ENCODE data around the gene ARFGAP3.
"Not testable (repeated sequence)": the region's sequence is repeated elsewhere in the genome, so short reads cannot be mapped to it uniquely, and the experiment has no call there.

The ARFGAP3 gene

DNA sequence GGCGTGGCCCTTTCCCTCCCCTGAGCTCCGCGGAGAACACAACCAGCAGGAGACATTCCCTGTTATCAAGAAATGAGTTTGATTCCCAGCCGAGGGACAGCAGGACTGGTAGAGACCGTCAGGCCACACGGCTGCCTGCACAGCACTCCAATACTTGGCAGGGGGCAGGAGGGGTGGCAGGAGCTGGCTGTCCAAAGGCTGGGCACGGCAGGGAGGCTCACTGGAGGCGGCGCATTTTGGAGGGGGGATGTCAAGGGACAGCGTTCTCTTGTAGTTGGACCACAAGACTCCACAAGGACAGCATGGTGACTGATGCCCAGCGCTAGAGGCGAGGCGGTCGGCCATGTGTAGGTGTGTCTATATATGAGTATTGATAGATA lies 69.7 kb downstream of the ARFGAP3 start:
- no peaks in the 10 kb centered on the region for H3K4me1 ChIP-seq (ENCODE audit: insufficient read depth, low read length)
- no peak for ATAC-seq (ENCODE audit: insufficient read depth, low read depth)
- DNase-seq: no peak
- no peaks in the 10 kb centered on the region for H3K9me3 ChIP-seq (ENCODE audit: insufficient read depth, low read length, severe bottlenecking)
- no peak overlapping the region for H3K4me2 ChIP-seq (ENCODE audit: insufficient read depth, low read length)
- H3K36me3 ChIP-seq (ENCODE audit: insufficient read depth, low read length): no peaks in the 10 kb centered on the region
- no peaks in the 10 kb centered on the region for H3K27me3 ChIP-seq (ENCODE audit: insufficient read depth, low read length, poor library complexity)
- no peak overlapping the region for H3K9ac ChIP-seq (ENCODE audit: low read depth, low read length)
- TF ChIP-seq, protein P1, sequence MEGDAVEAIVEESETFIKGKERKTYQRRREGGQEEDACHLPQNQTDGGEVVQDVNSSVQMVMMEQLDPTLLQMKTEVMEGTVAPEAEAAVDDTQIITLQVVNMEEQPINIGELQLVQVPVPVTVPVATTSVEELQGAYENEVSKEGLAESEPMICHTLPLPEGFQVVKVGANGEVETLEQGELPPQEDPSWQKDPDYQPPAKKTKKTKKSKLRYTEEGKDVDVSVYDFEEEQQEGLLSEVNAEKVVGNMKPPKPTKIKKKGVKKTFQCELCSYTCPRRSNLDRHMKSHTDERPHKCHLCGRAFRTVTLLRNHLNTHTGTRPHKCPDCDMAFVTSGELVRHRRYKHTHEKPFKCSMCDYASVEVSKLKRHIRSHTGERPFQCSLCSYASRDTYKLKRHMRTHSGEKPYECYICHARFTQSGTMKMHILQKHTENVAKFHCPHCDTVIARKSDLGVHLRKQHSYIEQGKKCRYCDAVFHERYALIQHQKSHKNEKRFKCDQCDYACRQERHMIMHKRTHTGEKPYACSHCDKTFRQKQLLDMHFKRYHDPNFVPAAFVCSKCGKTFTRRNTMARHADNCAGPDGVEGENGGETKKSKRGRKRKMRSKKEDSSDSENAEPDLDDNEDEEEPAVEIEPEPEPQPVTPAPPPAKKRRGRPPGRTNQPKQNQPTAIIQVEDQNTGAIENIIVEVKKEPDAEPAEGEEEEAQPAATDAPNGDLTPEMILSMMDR (IDR thresholded peaks at IDR 0.05; ENCODE audit: borderline replicate concordance, extremely low read depth, low read length, poor library complexity, severe bottlenecking): no peak
- no peak for TF ChIP-seq EZH2 (IDR thresholded peaks at IDR 0.05; ENCODE audit: borderline replicate concordance, low read depth, low read length, severe bottlenecking)
- H3K79me2 ChIP-seq (ENCODE audit: insufficient read depth, low read length): no peaks in the 10 kb centered on the region
- H2AFZ ChIP-seq (ENCODE audit: low read depth, low read length): no peak overlapping the region
- H3K4me3 ChIP-seq (ENCODE audit: low read depth in 1 of 2, low read length in 2 of 2): no peak overlapping the region
- H3K27ac ChIP-seq (ENCODE audit: low read length): no peak overlapping the region
- H4K20me1 ChIP-seq (ENCODE audit: insufficient read depth, low read length): peaks cover 4% of the 10 kb centered on the region; the same call in 1 of the 2 replicates

DNA sequence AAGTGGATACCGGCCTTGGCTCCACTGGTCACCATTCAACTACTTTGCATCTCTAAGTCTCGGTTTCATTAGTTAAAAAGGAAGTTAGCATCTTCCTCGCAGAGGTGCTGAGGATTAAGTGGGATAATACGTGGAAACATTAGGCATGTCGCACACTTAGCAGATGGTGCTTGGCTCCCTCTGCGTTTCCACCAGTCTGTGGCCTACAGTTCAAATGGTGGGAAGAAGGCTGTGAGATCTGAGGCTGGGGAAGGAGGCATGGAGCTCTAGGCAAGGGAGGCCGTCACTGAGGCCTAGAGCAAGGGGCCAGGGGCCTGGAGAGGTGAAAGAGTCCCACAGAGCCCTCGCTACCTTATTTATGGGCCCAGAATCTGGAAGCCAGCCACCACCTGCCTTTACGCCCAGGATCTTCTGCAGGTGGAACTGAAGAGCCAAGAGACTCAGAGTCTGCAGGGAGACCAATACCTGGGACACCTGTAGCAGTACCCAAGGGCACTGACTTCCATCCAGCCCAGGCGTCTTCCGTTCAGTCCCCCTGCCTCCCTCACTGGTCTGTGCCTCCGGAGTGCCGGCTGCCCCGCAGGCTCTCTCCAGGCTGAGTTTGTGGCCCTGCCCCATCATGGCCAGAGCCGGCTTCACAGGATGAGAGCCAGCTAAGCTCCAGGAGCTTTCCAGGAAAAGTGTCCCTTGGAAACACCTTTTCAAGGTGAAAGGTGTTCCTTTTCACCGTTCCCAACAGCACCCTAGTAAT lies 70.3 kb downstream of the ARFGAP3 start:
- H3K27me3 ChIP-seq (ENCODE audit: insufficient read depth, low read length, poor library complexity): no peaks in the 10 kb centered on the region
- H2AFZ ChIP-seq (ENCODE audit: low read depth, low read length): no peak overlapping the region
- H3K9me3 ChIP-seq (ENCODE audit: insufficient read depth, low read length, severe bottlenecking): no peaks in the 10 kb centered on the region
- no peak overlapping the region for H3K9ac ChIP-seq (ENCODE audit: low read depth, low read length)
- no peak overlapping the region for H3K4me3 ChIP-seq (ENCODE audit: low read depth in 1 of 2, low read length in 2 of 2)
- H3K79me2 ChIP-seq (ENCODE audit: insufficient read depth, low read length): no peaks in the 10 kb centered on the region
- H3K36me3 ChIP-seq (ENCODE audit: insufficient read depth, low read length): no peaks in the 10 kb centered on the region
- no peak for DNase-seq
- peaks cover 4% of the 10 kb centered on the region; the same call in 1 of the 2 replicates for H4K20me1 ChIP-seq (ENCODE audit: insufficient read depth, low read length)
- H3K27ac ChIP-seq (ENCODE audit: low read length): no peak overlapping the region
- H3K4me1 ChIP-seq (ENCODE audit: insufficient read depth, low read length): no peaks in the 10 kb centered on the region
- no peak overlapping the region for H3K4me2 ChIP-seq (ENCODE audit: insufficient read depth, low read length)
- TF ChIP-seq EZH2 (IDR thresholded peaks at IDR 0.05; ENCODE audit: borderline replicate concordance, low read depth, low read length, severe bottlenecking): no peak
- TF ChIP-seq, protein P1 (IDR thresholded peaks at IDR 0.05; ENCODE audit: borderline replicate concordance, extremely low read depth, low read length, poor library complexity, severe bottlenecking): no peak
- ATAC-seq (ENCODE audit: insufficient read depth, low read depth): no peak

DNA sequence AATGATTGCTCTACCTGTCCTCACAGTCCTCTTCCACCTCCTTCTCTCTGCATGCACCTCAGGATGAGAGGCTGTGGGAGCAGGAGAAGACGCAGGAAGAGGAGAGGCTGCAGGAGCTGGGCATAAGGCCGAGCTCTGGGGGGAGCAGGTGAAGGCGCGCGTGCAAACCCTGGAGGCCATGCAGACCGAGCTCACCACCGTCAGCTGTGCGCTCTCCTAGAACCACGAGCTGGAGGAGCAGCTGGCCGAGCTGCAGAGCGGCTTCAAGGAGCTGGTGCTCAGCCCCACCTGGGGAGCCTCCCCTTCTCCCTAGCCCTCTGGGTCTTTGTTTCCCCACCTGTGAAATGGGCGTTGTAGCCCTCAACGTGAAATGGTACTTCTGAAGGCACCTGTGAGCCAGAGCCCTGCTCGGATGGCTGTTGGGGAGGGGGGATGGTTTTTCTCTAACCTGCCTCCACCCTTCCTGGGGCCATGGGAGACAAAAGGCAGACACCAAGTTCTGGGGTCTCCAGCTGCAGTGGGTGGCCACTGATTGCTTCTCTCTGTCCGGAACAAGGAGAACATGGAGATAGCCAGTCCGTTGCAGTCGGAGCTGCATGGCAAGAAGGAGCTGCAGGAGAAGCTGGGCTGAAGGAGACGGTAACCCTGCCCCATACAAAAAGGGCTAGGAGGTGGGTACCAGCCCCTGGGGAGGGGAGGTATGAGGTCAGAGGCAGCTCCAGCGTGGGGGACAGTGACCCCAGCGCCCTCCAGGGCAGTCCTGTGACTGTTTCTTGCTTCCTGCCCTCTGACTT lies 71.2 kb downstream of the ARFGAP3 start:
- no peak overlapping the region for H3K27ac ChIP-seq (ENCODE audit: low read length)
- no peak overlapping the region for H2AFZ ChIP-seq (ENCODE audit: low read depth, low read length)
- H3K4me2 ChIP-seq (ENCODE audit: insufficient read depth, low read length): no peak overlapping the region
- H3K4me3 ChIP-seq (ENCODE audit: low read depth in 1 of 2, low read length in 2 of 2): no peak overlapping the region
- no peak for DNase-seq
- H3K9ac ChIP-seq (ENCODE audit: low read depth, low read length): no peak overlapping the region
- TF ChIP-seq, protein P1 (IDR thresholded peaks at IDR 0.05; ENCODE audit: borderline replicate concordance, extremely low read depth, low read length, poor library complexity, severe bottlenecking): no peak
- TF ChIP-seq EZH2 (IDR thresholded peaks at IDR 0.05; ENCODE audit: borderline replicate concordance, low read depth, low read length, severe bottlenecking): no peak
- H3K27me3 ChIP-seq (ENCODE audit: insufficient read depth, low read length, poor library complexity): no peaks in the 10 kb centered on the region
- H3K4me1 ChIP-seq (ENCODE audit: insufficient read depth, low read length): no peaks in the 10 kb centered on the region
- no peaks in the 10 kb centered on the region for H3K36me3 ChIP-seq (ENCODE audit: insufficient read depth, low read length)
- H3K79me2 ChIP-seq (ENCODE audit: insufficient read depth, low read length): no peaks in the 10 kb centered on the region
- H4K20me1 ChIP-seq (ENCODE audit: insufficient read depth, low read length): peaks cover 4% of the 10 kb centered on the region; the same call in 1 of the 2 replicates
- peak; percentile 29; the same call in 1 of the 3 replicates for ATAC-seq (ENCODE audit: insufficient read depth, low read depth)
- H3K9me3 ChIP-seq (ENCODE audit: insufficient read depth, low read length, severe bottlenecking): no peaks in the 10 kb centered on the region

DNA sequence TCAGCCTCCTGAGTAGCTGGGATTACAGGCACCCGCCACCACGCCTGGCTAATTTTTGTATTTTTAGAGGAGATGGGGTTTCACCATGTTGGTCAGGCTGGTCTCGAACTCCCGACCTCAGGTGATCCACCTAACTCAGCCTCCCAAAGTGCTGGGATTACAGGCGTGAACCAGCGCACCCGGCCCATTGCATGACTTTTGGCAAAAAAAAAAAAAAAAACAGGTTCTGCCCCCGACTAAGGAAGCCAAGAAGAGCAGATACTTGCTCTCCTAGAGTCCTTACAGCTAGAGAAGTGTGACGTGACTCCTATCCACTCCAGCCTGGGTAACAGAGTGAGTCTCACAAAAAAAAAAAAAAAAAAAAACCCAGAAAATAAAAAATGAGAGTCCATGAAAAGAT lies 74.8 kb downstream of the ARFGAP3 start:
- H3K4me1 ChIP-seq (ENCODE audit: insufficient read depth, low read length); H3K27me3 ChIP-seq (ENCODE audit: insufficient read depth, low read length, poor library complexity); DNase-seq; H3K27ac ChIP-seq (ENCODE audit: low read length); H3K79me2 ChIP-seq (ENCODE audit: insufficient read depth, low read length); H3K9ac ChIP-seq (ENCODE audit: low read depth, low read length); H3K4me2 ChIP-seq (ENCODE audit: insufficient read depth, low read length); H2AFZ ChIP-seq (ENCODE audit: low read depth, low read length); ATAC-seq (ENCODE audit: insufficient read depth, low read depth); H3K9me3 ChIP-seq (ENCODE audit: insufficient read depth, low read length, severe bottlenecking); H3K4me3 ChIP-seq (ENCODE audit: low read depth in 1 of 2, low read length in 2 of 2); H4K20me1 ChIP-seq (ENCODE audit: insufficient read depth, low read length); H3K36me3 ChIP-seq (ENCODE audit: insufficient read depth, low read length): not testable (repeated sequence)
